H1 (cell line): ENCODE data around the gene POLR3E.
A peak's percentile ranks its signal among the peaks of the same experiment; 100 is the strongest.

ENCODE experiments used
- ATF2 ChIP-seq: IDR thresholded peaks from 2 replicates; pipeline ENCODE4 v1.6.1; 2012; ENCODE audit warnings: low read length, inconsistent platforms
- CBX5 ChIP-seq: fragments of 300-800, 300-1000 bp; sonication (generic); IDR thresholded peaks from 2 replicates; pipeline ENCODE4 v1.7.1; 2016; ENCODE audit warnings: antibody characterized with exemption, low read length, low read depth
- CTCF ChIP-seq, 3 experiments: IDR thresholded peaks; 1 replicate in 2 of 3; 2 replicates in 1 of 3; pipeline versions ENCODE4 v1.5.1 to v1.6.1; 2011; ENCODE audit warnings: low read length in 3 of 3, mild to moderate bottlenecking in 3 of 3, inconsistent platforms in 2 of 3, low read depth in 1 of 3, moderate library complexity in 1 of 3; ENCODE audit not compliant: insufficient read depth in 1 of 3; ENCODE audit errors: control extremely low read depth in 1 of 3
- POLR2A ChIP-seq, 2 experiments: IDR thresholded peaks; 1 replicate in 1 of 2; 2 replicates in 1 of 2; pipeline ENCODE4 v1.6.1; 2011; ENCODE audit warnings: low read depth in 2 of 2, low read length in 2 of 2, mild to moderate bottlenecking in 2 of 2; ENCODE audit errors: control extremely low read depth in 1 of 2
- SIRT6 ChIP-seq: IDR thresholded peaks from one replicate; pipeline ENCODE4 v1.7.1; 2012; ENCODE audit warnings: low read length, inconsistent platforms
- SP1 ChIP-seq: IDR thresholded peaks from 2 replicates; pipeline ENCODE4 v1.6.1; 2011; ENCODE audit warnings: low read depth, low read length
- USF2 ChIP-seq: IDR thresholded peaks from 2 replicates; pipeline ENCODE4 v1.6.1; 2011; ENCODE audit warnings: low read length, improper control_type of control experiment

GRCh38 chr16:22318690-22319358 is 21.6 kb downstream of the POLR3E start:
- TF ChIP-seq CTCF (IDR thresholded peaks at IDR 0.05; ENCODE audit: control extremely low read depth in 1 of 3, insufficient read depth in 1 of 3, low read depth in 1 of 3, low read length in 3 of 3) (peak; percentile 66 to 80 (median 68)), USF2 (no peak), ATF2 (no peak), CBX5 (no peak), POLR2A (IDR thresholded peaks at IDR 0.05; ENCODE audit: control extremely low read depth in 1 of 2, low read depth in 2 of 2, low read length in 2 of 2) (no peak), SP1 (no peak), SIRT6 (no peak)
